OCI-M2 (cell line): ENCODE measurements around the gene ZMIZ1.

Source experiments
- DNase-seq: peaks from one replicate; lab custom pipeline; 2025; ENCODE audit not compliant: unreplicated experiment; lab: John Stamatoyannopoulos, UW

The ZMIZ1 gene

GRCh38 chr10:79051766-79052165 lies 17.0 kb upstream of the ZMIZ1 start:
- DNase-seq = no peak

- DNase-seq = no peak
These were observed 16.3 kb upstream of the ZMIZ1 start for GRCh38 chr10:79052291-79053080.

- DNase-seq = no peak
These were observed 15.7 kb upstream of the ZMIZ1 start for GRCh38 chr10:79053081-79053434.

GRCh38 chr10:79053481-79054202 lies 15.1 kb upstream of the ZMIZ1 start:
- DNase-seq = no peak

GRCh38 chr10:79054203-79055099 lies 14.3 kb upstream of the ZMIZ1 start:
- DNase-seq = no peak

GRCh38 chr10:79055100-79055782 lies 13.5 kb upstream of the ZMIZ1 start:
- DNase-seq = no peak

GRCh38 chr10:79055892-79056291 lies 12.9 kb upstream of the ZMIZ1 start:
- DNase-seq = no peak

- DNase-seq = no peak
These were observed 12.4 kb upstream of the ZMIZ1 start for GRCh38 chr10:79056361-79056735.

GRCh38 chr10:79056736-79057391 lies 11.9 kb upstream of the ZMIZ1 start:
- no peak for DNase-seq

- no peak for DNase-seq
These were observed 11.1 kb upstream of the ZMIZ1 start for GRCh38 chr10:79057481-79058275.

- DNase-seq = no peak
These were observed 9.6 kb upstream of the ZMIZ1 start for GRCh38 chr10:79058899-79059841.

GRCh38 chr10:79059859-79060379 lies 8.8 kb upstream of the ZMIZ1 start:
- DNase-seq = no peak

GRCh38 chr10:79060641-79061255 lies 8.0 kb upstream of the ZMIZ1 start:
- DNase-seq = no peak

GRCh38 chr10:79061441-79062315 lies 7.1 kb upstream of the ZMIZ1 start:
- no peak for DNase-seq

GRCh38 chr10:79063071-79063491 lies 5.7 kb upstream of the ZMIZ1 start:
- DNase-seq = no peak

GRCh38 chr10:79063661-79064492 lies 4.9 kb upstream of the ZMIZ1 start:
- no peak for DNase-seq
